D341Med (cell line): ENCODE data around the gene CNKSR3.
"Not testable (repeated sequence)": the region's sequence is repeated elsewhere in the genome, so short reads cannot be mapped to it uniquely, and the experiment has no call there.

Source experiments
- DNase-seq: peaks from one replicate; pipeline ENCODE4 v3.0.0; 2012; ENCODE audit warnings: low spot score

The CNKSR3 gene

DNA sequence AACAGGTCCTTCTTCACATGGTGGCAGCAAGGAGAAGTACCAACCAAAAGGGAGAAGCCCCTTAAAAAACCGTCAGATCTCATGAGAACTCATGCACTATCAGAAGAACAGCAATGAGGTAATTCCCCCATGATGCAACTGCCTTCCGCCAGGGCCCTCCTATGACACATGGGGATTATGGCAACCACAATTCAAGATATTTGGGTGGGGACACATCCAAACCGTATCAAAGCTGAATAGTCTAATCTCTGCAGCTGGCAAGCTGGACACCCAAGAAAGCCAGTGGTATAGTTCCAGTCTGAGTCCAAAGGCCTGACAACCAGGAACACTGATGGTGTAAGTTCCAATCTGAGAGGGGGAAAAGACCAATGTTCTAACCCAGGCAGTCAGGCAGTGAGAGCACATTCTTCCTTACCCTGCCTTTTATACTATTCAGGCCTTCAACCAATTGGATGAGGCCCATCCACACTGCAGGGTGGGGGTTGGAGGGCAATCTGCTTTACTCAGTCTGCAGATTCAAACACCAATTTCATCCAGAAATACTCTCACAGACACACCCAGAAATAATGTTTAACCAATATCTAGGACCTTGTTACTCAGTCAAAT, 17.9 kb upstream of the CNKSR3 start:
- no peak for DNase-seq

DNA sequence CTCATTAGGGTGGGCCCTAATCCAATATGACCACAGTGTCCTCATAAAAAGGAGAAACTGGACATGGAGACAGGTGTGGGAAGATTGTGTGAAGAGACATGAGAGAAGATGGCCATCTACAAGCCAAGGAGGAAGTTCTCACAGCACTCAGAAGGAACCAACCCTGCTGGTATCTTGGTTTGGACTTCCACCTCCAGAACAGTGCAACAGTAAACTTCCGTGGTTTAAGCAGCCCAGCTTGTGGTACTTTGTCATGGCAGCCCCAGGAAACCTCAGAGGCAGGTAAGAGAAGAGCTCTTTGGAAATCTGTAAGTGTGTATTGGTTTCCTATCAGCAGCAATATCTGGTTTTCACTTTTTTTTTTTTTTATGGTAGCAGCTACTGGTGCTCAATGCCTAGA, 16.5 kb upstream of the CNKSR3 start:
- no peak for DNase-seq

DNA sequence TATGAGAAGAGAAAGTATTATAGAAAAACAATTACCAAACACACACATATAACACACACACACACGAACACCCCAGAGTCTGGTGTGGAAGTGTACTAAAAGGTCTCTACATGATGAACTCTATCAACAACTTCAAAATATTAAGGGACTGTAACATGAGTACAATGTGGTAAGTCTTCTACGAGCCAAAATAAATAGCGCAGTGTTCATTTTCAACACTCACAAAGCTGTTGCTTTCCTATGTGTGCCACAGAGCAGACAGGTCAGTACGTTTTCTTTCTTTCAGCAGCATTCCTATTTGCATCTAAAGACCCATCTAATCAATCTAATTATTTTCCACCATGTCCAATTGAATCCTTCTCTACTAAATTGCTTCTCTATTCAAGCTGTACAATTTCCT, 12.1 kb upstream of the CNKSR3 start:
- DNase-seq = no peak

DNA sequence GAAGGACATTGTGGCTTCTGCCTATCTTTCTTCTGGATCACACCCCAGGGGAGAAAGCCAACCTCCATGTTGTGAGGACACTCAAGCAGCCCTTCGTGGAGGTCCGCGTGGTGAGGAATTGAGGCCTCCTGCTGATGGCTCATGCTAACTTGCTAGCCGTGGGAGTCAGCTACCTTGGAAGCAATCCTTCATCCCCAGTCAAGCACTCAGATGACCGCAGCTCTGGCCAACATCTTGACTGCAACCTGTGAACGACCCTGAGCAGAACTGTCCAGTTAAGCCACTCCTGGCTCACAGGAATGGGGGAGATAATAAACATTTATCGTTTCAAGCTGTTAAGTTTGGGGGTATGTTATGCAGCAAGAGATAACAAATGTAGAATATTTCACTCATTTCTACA, 10.9 kb upstream of the CNKSR3 start:
- no peak for DNase-seq

DNA sequence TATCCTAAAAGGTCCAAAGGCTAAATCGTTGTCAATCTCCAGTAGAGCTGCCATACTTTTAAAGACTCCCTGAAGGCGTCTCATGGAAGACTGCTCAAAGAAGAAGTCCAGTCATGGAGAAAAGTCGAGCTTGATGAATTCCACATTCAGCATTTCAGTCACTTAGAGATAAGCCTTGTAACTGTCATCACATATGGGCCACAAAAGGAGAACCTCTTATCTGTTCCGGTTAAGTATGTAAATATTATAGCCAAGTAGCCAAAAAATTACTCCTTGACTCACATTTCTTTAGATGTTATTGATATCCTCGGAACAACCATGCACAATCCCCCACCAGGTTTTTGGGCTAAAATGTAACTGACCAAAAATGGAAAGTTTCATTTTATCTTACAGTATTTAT, 9.8 kb upstream of the CNKSR3 start:
- no peak for DNase-seq

DNA sequence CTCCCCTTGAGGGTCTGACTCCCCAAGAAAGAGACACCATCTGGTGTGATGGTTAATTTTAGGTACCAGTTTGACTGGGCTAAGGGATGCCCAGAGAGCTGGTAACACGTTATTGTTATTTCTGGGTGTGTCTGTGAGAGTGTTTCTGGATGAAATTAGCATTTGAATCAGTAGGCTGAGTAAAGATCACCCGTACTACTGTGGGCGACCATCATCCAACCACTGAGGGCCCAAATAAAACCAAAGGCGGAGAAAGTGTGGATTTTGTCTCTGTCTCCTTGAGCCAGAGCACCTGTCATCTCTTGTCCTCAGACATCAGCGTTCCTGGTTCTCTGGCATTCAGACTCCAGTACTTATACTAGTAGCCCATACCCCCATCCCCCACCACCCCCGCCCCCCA, 7.9 kb upstream of the CNKSR3 start:
- no peak for DNase-seq

DNA sequence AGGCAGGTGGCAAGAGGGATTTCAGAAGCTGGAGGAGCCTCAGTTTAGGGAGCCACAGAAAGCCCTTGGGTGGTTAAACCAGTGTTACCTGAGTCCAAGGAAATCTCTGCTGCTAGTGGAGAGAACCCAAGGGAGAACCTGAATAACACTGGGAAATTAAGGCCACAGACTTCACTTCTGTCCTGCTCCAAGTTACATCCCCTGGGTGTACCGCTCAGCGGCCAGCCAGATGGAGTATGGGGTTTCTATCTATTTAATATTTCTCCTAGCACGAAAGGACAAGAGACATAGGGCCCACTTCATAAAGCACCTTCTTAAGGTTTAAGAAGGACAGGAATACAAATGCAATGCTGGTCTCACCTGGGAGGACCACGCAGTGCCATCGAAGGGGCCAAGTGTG, 5.8 kb upstream of the CNKSR3 start:
- no peak for DNase-seq

DNA sequence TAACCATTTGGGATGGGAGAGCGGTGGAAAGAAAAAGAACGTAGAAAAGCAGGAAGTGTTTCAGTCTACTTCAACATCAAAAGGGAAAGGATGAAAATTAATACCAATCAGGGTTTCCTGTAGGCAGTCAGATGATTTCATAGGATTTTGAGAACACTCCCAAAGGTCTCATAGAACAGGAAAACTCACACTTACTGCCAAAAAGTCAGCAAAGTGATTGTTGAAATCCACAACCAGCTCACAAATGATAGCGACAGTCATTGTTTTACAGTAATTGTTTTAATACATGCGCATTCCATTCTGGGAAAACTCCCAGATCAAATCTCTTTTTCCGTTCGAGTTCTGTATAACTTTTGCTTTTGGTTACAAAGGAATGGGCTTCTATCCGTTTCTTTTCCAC, 5.3 kb upstream of the CNKSR3 start:
- no peak for DNase-seq

DNA sequence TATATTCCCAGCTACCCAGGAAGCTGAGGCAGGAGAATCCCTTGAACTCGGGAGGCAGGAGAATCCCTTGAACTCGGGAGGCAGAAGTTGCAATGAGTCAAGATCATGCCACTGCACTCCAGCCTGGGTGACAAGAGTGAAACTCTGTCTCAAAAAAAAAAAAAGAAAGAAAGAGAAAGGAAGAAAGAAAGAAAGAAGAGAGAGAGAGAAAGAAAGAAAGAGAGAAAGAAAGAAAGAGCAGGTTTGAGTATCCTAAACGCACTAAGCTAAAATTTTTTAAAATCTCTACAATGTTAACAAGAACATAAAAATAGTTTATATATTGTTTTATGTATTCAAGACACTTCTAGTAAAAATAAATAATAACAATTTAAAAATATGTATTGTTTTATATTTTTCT, 4.6 kb upstream of the CNKSR3 start:
- not testable (repeated sequence) for DNase-seq

DNA sequence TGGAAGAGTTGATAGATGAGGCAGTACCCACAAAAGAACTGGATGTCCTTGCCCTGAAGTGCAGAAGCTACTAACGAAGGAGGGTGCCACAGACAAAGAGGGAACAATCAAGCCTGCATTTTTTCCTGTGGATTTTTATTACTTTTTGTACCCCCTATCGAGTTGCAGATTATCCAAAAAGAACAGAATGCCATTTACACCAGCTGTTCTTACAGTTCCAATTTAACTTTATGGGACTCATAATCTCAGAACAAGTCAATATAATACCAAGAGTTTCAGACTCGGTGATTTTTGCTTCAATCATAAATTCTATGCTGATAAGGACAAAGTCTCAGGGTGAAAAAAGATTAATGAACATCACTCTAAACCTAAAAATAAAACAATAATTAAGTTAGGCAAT, 4.0 kb upstream of the CNKSR3 start:
- DNase-seq = no peak

DNA sequence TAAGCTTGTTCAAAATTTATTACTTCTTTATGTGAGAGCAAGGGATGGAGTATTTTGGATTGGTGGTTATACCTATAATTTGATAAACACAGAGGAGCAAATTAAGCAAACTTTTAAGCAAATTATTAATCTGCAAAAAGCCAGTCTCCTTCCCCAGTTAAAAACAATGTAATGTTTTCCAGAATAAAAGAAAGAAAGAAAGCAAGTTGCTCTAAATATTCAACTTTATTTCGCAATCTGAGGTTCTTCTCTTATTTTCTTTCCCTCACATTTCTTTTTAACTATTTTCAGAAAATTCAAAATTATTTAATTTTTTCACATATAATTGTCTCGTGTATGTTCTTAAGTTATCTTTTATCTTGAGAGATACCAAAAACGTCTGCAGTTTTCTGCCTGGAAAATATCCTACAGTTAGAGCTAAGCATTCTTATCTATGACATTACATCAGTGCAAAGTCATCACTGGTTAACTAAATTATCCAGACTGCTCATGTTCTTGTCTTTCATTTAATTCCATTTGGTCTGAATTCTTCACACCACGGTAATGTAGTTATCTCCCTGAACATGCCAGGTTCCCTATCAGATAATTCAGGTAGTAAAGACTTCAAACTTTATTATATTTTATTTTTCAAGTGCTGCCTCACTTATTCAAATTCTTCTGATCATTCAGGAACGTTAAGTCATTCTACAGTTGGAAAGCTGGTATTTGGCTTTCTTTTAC, 3.3 kb upstream of the CNKSR3 start:
- no peak for DNase-seq

DNA sequence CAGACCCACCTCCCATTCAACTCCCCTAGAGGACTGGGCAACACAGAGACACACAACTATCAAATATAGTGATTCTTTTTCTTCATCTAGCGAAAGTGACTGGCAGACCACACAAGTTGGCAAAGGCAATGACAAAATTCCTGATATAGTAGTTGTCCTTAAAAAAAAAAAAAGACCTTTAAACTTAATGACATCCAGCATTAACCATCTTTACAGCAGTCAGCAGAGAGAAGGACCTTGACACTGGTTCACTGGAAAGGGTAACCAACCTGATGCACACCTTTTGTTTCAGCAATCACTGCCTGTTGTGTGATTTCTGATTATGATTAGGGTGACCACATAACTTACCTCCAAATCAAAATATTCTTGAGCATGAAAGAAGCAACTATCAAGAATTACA, 1.7 kb upstream of the CNKSR3 start:
- DNase-seq = no peak

DNA sequence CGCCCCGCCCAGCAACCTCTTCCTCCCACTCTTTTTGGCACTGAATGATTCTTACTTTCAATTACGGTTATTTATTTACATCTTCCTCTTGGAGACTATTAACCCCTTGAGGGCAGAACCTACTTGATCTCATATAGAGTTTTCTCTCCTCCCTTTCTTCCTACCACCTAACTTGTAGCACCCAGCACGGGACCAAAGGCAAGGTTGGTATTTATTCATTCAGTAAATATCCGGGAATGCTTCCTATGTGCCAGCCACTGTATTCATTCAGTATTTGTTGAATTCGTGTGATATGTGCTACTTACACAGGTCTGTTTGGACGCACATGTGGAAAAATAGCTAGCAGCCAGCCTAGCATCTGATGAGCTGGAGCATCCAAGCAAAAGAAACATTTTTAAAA, 1.3 kb upstream of the CNKSR3 start:
- DNase-seq = no peak

DNA sequence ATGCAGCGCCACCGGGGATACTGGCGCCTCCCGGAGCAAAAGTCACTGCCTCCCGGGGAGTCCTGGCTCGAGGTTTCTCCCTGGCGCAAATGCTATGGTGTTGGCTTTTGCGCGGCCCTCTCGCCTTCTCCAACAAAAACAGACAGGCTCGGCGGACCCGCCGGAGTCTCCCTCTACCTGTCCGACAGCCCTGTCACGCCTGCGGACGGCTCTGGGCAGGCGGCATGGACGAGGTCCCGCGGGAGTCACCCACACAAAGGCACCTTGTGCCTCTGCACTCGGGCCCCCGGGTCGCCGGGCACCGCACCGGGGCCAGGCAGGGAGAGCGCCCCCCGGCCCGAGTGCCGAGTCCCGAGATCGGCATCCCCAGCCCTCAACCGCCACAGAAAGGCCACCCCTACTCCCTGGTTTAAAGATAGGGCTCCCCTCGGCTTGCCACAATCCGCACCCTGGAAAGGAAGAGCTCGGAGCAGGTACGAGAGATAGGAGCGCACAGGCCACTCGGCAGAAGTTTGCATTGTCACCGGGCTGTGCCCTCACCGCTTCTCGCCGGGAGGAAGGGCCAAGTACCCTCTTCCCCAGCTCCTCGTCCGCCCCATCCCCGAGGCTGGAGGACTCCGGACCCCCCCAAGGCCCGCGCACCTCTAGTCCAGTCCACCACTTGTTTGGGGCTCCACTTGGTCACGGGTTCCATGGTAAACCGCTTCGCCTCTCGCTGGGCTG, 903 bp downstream of the CNKSR3 start:
- peak; percentile 64 for DNase-seq

DNA sequence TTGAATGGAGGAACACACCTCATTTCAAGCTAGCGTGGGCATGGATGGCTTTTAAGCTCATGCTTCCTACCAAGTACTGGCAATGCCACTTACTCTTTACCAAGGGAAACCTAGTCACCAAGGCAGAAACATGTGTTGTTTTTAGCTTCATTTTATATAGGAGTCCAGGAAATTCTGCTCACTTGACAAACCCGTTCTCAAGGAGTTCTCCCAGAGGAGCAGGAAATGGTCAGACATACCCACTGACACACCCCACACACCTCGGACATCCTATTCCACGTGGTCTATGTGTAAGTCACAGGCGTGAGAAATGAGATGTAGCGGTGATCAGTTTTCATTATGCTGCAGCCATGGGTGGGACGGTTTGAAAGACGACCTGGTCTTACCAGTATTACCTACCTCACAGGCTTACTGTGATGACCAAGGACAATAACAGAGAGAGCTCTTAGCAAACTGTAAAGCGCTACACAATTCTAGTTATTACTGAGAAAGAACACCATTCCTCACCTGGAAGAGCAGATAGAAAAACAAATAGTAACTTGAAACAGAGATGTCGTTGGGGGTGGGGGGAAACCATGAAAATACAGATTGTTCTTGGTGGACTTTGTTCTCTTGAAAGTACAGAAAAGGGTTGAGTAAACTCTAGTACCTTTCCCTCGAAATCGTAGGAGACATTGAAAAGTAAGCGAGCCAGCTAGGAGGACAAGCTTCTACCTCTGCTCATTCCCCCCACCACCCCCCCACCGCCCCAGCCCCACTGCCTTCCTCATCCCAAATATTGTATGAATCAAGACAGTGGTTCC, 1.7 kb downstream of the CNKSR3 start:
- no peak for DNase-seq

DNA sequence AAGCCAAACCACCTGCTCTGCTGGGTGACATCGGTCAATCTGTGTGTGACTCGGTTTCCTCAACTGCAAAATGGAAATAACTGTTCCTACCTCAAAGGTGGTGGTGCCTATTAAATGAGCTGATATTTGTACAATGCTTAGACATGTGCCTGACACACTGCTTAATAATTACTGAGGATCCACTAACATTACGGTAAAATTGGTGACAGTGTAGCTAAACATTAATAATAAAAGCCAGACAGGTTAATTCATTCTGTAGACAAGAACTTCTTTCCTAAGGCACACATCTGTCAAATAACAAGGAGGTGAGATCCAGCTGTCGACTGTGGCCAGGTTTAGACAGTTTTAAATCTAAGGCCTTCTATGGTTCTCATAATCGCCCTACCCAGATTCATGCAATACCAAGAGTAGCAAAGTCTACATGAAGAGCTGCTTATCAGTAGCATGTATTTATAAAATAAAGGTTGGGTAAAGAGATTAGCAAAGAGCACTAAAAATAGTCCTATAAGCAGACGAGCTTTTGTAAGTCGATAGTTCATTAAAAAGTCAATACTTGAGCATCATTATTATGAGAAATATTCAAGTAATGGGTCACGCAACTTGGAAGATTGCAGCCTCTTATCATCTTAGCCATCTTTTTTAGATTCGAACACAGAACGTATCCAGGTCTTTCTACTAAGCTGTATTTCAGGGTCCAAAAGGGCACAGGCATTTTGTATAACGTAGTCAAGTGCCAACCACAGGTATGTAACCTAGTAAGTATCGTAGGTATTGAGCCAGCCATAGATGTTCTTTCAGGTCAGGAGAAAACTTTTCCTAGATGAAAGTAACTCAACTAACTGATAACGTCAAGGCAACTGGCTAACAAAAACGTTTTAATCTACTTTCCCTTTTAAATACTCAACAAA, 3.2 kb downstream of the CNKSR3 start:
- DNase-seq = no peak

DNA sequence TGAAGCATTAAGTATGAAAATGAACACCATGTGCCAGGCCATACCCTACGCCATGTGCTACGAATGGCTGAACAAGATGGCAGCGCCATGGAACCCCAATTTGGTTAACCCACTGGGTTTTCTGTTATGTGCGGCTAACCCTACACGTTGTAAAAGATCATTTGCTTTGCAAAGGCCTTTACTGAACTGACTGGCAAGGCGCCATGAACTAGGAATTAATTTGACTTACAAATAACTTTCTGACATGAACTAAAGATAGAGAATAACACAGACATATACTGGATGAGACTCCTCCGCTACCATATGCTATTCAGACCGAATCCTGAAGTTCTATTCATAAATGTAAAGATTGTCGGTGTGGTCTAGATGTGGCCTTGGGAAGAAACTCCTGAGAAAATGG, 3.9 kb downstream of the CNKSR3 start:
- DNase-seq = no peak

DNA sequence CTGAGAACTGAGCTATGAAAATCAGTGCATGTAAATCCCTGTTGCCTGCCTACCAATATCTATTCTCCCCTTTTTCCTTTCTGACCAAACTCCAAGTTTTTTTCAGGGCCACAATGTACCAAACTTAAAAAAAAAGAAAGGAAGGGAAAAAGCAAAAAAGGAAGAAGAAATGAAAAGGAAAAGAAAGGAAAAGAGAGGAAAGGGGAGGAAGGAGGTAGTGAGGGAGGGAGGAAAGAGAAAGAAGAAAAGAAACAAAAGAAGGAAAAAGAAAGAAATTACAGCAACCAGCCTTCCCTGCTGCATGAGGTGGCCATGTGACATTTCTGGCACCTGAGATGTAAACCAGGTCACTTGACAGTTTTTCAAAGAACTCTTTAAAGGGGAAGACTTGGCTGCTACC, 4.4 kb downstream of the CNKSR3 start:
- DNase-seq = no peak

DNA sequence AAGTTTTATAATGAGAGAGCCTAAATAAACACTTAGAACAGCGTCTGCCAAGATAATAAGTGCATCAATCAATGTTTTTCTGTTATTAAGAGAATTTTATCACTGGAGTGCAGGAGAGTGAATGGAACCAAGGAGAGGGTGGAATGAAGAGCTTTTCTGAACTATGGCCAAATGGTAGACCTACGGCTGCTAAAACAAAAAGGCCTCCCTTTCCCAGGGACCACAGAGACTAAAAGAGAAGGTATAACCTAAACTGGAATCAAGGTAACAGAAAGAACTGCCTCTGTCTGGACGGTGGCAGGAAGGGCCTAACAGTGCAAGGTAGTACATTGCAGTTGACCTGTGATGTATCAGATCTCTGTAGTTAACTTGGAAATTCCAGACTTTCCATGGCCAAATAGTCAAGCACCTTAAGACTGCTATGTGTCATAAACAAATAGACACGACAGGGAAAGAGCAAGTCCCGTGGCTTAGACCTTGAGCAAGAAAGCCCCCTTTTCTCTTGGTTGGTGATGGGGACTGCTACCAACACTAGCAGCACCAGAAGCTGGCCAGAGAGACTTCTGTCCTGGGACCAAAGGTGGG, 5.5 kb downstream of the CNKSR3 start:
- no peak for DNase-seq

DNA sequence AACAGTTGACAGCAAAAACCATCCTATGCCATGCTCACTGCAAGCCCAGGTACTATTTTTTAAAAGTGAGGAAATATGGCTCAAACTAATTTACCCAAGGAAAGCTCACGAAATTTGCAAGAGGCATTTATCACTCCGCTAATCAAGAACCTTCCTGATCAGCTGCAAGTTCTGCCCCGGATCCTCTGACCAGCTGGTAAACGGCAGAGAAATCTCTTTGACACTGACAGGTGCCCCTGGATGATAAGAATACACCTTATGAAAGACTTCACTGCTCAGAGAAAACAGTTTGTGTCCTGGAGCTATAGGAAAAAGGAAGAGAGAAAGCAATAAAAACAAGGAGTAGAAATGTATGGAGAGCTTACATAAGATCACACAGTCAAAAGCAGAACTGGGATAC, 6.4 kb downstream of the CNKSR3 start:
- DNase-seq = no peak

DNA sequence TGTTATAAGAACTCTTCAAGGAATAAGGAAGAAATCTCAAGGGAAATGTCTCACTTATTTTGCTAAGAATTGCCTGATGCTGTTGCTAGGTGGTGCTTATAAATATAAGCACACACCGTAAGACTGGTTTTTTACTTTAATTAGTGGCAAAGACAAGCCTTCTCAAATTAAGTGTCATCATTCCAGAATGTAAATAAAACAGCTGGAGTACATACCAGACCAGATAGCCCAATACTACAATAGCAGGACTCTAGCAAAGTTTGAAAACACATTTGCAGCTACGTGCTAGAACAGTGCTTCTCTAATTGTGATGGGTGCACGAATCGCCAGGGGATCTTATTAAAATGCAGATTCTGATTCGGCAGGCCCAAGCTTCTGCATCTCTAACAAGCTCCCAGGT, 6.8 kb downstream of the CNKSR3 start:
- no peak for DNase-seq
